ENCODE results near the gene MTA1.

MTA1 gene

GRCh38 chr14:105392131-105393090 lies 27.2 kb upstream of the MTA1 start:
- no peak overlapping the region for H3K27ac ChIP-seq (ENCODE audit: low read depth, low read length)
- H3K36me3 ChIP-seq (ENCODE audit: control insufficient read depth in 1 of 2, insufficient read depth in 2 of 2, low read length in 2 of 2), result peaks cover 5 to 7% of the 10 kb centered on the region in 2 experiments
- H2BK12ac ChIP-seq (ENCODE audit: low read length), result no peak overlapping the region
- no peak overlapping the region for H2BK120ac ChIP-seq (ENCODE audit: insufficient read depth, low read length, poor library complexity)
- no peak overlapping the region for H4K91ac ChIP-seq (ENCODE audit: low read depth, low read length)
- H3K14ac ChIP-seq (ENCODE audit: low read length), result no peak overlapping the region
- peaks cover 4% of the 10 kb centered on the region for H3K9me3 ChIP-seq (ENCODE audit: insufficient read depth, low read depth, low read length)
- no peaks in the 10 kb centered on the region for H3K27me3 ChIP-seq (ENCODE audit: insufficient read depth, low read length)
- no peak overlapping the region for H2AK5ac ChIP-seq (ENCODE audit: low read length)
- H2BK5ac ChIP-seq (ENCODE audit: low read depth, low read length, poor library complexity), result no peak overlapping the region
- no peak overlapping the region for H3K18ac ChIP-seq (ENCODE audit: low read length)
- no peak overlapping the region for H3K4me3 ChIP-seq (ENCODE audit: low read depth, low read length)
- no CpG with 5 or more reads among the region's 40 CpGs for WGBS (ENCODE audit: extremely low coverage, insufficient coverage, insufficient read length)
- H3K23ac ChIP-seq (ENCODE audit: low read length), result no peak overlapping the region
- peak; percentile 97 to 98 for DNase-seq
- no peak overlapping the region for H3K4me2 ChIP-seq (ENCODE audit: low read length)
- no peak overlapping the region for H3K9ac ChIP-seq (ENCODE audit: low read length)
- no peak overlapping the region for H4K12ac ChIP-seq (ENCODE audit: low read depth, low read length)
- no peaks in the 10 kb centered on the region for H3K4me1 ChIP-seq (ENCODE audit: control insufficient read depth in 1 of 2, insufficient read depth in 2 of 2, low read length in 2 of 2)
- H3K79me1 ChIP-seq (ENCODE audit: low read length), result no peaks in the 10 kb centered on the region
- H3K79me2 ChIP-seq (ENCODE audit: control insufficient read depth, insufficient read depth, low read length, poor library complexity), result no peaks in the 10 kb centered on the region
- H3K4ac ChIP-seq (ENCODE audit: low read depth, low read length), result no peak overlapping the region
- H4K8ac ChIP-seq (ENCODE audit: low read depth, low read length), result no peak overlapping the region
- H2AFZ ChIP-seq (ENCODE audit: insufficient read depth, low read length, poor library complexity), result no peak overlapping the region

- Histone ChIP-seq H2AFZ (ENCODE audit: insufficient read depth, low read length, poor library complexity) (no peak overlapping the region), H4K8ac (ENCODE audit: low read depth, low read length) (no peak overlapping the region), H3K27me3 (ENCODE audit: insufficient read depth, low read length) (no peaks in the 10 kb centered on the region), H3K18ac (ENCODE audit: low read length) (no peak overlapping the region), H3K79me2 (ENCODE audit: control insufficient read depth, insufficient read depth, low read length, poor library complexity) (peaks cover under 1% of the 10 kb centered on the region), H3K14ac (ENCODE audit: low read length) (peak overlapping the region; percentile 22), H2BK12ac (ENCODE audit: low read length) (no peak overlapping the region), H3K4ac (ENCODE audit: low read depth, low read length) (no peak overlapping the region), H4K91ac (ENCODE audit: low read depth, low read length) (no peak overlapping the region), H3K36me3 (ENCODE audit: control insufficient read depth in 1 of 2, insufficient read depth in 2 of 2, low read length in 2 of 2) (peaks cover 2 to 4% of the 10 kb centered on the region in 2 experiments), H3K27ac (ENCODE audit: low read depth, low read length) (no peak overlapping the region), H2AK5ac (ENCODE audit: low read length) (peak overlapping the region; percentile 16), H3K79me1 (ENCODE audit: low read length) (peaks cover 3% of the 10 kb centered on the region), H2BK5ac (ENCODE audit: low read depth, low read length, poor library complexity) (no peak overlapping the region), H4K12ac (ENCODE audit: low read depth, low read length) (no peak overlapping the region), H2BK120ac (ENCODE audit: insufficient read depth, low read length, poor library complexity) (no peak overlapping the region), H3K9me3 (ENCODE audit: insufficient read depth, low read depth, low read length) (peaks cover 4% of the 10 kb centered on the region), H3K4me3 (ENCODE audit: low read depth, low read length) (no peak overlapping the region), H3K4me1 (ENCODE audit: control insufficient read depth in 1 of 2, insufficient read depth in 2 of 2, low read length in 2 of 2) (peaks cover 5% of the 10 kb centered on the region in 2 experiments), H3K9ac (ENCODE audit: low read length) (no peak overlapping the region), H3K23ac (ENCODE audit: low read length) (no peak overlapping the region), H3K4me2 (ENCODE audit: low read length) (no peak overlapping the region)
- peak; percentile 79 to 80 for DNase-seq
- WGBS (ENCODE audit: extremely low coverage, insufficient coverage, insufficient read length), result no CpG with 5 or more reads among the region's 14 CpGs
These were observed 26.5 kb upstream of the MTA1 start for GRCh38 chr14:105393151-105393550.

DNA sequence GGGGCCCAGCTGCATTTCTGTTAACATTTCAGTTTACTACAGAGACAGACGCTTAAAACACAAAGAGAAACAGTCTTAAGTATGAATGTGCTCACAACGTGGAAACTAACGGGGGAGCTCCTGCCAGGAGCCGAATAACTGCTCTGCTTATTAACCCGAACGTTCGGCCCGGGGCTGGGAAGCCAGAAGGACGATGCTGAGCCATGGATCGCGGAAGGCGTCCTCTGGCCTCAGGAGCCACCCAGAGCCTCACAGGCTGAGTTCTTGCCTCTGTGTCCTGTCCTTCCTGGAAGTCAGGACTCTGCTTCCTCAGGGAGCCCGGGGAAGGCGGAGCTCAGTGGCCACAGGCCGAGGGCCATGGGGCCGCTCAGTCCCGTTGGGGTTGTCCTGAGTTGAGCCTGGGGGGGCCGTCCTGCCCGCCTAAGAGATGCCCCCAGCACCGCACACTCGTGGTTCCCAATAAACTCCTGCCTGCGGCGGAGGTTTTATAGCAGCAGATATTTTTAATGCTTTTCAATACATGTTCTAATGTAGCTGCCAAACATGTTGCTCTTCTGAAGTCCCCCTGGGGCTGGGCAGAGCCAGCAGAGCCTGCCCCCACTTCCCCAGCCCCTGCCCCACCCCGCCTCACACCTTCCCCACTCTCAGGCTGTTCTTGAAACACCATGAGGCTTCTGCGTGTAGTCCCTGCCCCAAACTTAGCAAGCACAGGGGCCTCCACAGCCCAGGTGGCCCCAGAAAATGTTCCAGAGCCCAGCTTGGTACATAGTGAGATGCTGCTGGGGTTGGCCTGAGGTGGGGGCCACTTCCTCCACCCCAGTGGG lies 24.7 kb upstream of the MTA1 start:
- WGBS (ENCODE audit: extremely low coverage, insufficient coverage, insufficient read length), result no CpG with 5 or more reads among the region's 25 CpGs
- Histone ChIP-seq H3K4me2 (ENCODE audit: low read length) (no peak overlapping the region), H2BK12ac (ENCODE audit: low read length) (no peak overlapping the region), H2BK5ac (ENCODE audit: low read depth, low read length, poor library complexity) (no peak overlapping the region), H4K91ac (ENCODE audit: low read depth, low read length) (no peak overlapping the region), H2BK120ac (ENCODE audit: insufficient read depth, low read length, poor library complexity) (no peak overlapping the region), H3K4me3 (ENCODE audit: low read depth, low read length) (no peak overlapping the region), H3K27me3 (ENCODE audit: insufficient read depth, low read length) (no peaks in the 10 kb centered on the region), H2AK5ac (ENCODE audit: low read length) (no peak overlapping the region), H3K18ac (ENCODE audit: low read length) (no peak overlapping the region), H3K9ac (ENCODE audit: low read length) (no peak overlapping the region), H3K9me3 (ENCODE audit: insufficient read depth, low read depth, low read length) (peaks cover 17% of the 10 kb centered on the region), H4K12ac (ENCODE audit: low read depth, low read length) (no peak overlapping the region), H3K36me3 (ENCODE audit: control insufficient read depth in 1 of 2, insufficient read depth in 2 of 2, low read length in 2 of 2) (peaks cover 8 to 10% of the 10 kb centered on the region in 2 experiments), H2AFZ (ENCODE audit: insufficient read depth, low read length, poor library complexity) (no peak overlapping the region), H3K27ac (ENCODE audit: low read depth, low read length) (no peak overlapping the region), H3K79me1 (ENCODE audit: low read length) (peaks cover 10% of the 10 kb centered on the region), H3K23ac (ENCODE audit: low read length) (no peak overlapping the region), H3K4ac (ENCODE audit: low read depth, low read length) (no peak overlapping the region), H3K79me2 (ENCODE audit: control insufficient read depth, insufficient read depth, low read length, poor library complexity) (peaks cover 5% of the 10 kb centered on the region), H4K8ac (ENCODE audit: low read depth, low read length) (no peak overlapping the region), H3K4me1 (ENCODE audit: control insufficient read depth in 1 of 2, insufficient read depth in 2 of 2, low read length in 2 of 2) (peaks cover 11 to 15% of the 10 kb centered on the region in 2 experiments), H3K14ac (ENCODE audit: low read length) (no peak overlapping the region)
- no peak for DNase-seq

- no peak overlapping the region for H3K23ac ChIP-seq (ENCODE audit: low read length)
- H4K12ac ChIP-seq (ENCODE audit: low read depth, low read length), result no peak overlapping the region
- H3K9ac ChIP-seq (ENCODE audit: low read length), result no peak overlapping the region
- H4K91ac ChIP-seq (ENCODE audit: low read depth, low read length), result no peak overlapping the region
- no peak overlapping the region for H3K14ac ChIP-seq (ENCODE audit: low read length)
- H3K4me1 ChIP-seq (ENCODE audit: control insufficient read depth in 1 of 2, insufficient read depth in 2 of 2, low read length in 2 of 2), result peaks cover 11 to 15% of the 10 kb centered on the region in 2 experiments
- no peak overlapping the region for H3K4me2 ChIP-seq (ENCODE audit: low read length)
- peaks cover 23% of the 10 kb centered on the region for H3K9me3 ChIP-seq (ENCODE audit: insufficient read depth, low read depth, low read length)
- peaks cover 10% of the 10 kb centered on the region for H3K79me1 ChIP-seq (ENCODE audit: low read length)
- H3K4me3 ChIP-seq (ENCODE audit: low read depth, low read length), result no peak overlapping the region
- H3K36me3 ChIP-seq (ENCODE audit: control insufficient read depth in 1 of 2, insufficient read depth in 2 of 2, low read length in 2 of 2), result peaks cover 11 to 14% of the 10 kb centered on the region in 2 experiments
- H2BK5ac ChIP-seq (ENCODE audit: low read depth, low read length, poor library complexity), result no peak overlapping the region
- H4K8ac ChIP-seq (ENCODE audit: low read depth, low read length), result no peak overlapping the region
- H3K27ac ChIP-seq (ENCODE audit: low read depth, low read length), result no peak overlapping the region
- peaks cover 5% of the 10 kb centered on the region for H3K79me2 ChIP-seq (ENCODE audit: control insufficient read depth, insufficient read depth, low read length, poor library complexity)
- no peak overlapping the region for H3K4ac ChIP-seq (ENCODE audit: low read depth, low read length)
- H3K18ac ChIP-seq (ENCODE audit: low read length), result no peak overlapping the region
- H2AFZ ChIP-seq (ENCODE audit: insufficient read depth, low read length, poor library complexity), result no peak overlapping the region
- H3K27me3 ChIP-seq (ENCODE audit: insufficient read depth, low read length), result no peaks in the 10 kb centered on the region
- H2BK120ac ChIP-seq (ENCODE audit: insufficient read depth, low read length, poor library complexity), result no peak overlapping the region
- no peak for DNase-seq
- no CpG with 5 or more reads among the region's 8 CpGs for WGBS (ENCODE audit: extremely low coverage, insufficient coverage, insufficient read length)
- no peak overlapping the region for H2BK12ac ChIP-seq (ENCODE audit: low read length)
- no peak overlapping the region for H2AK5ac ChIP-seq (ENCODE audit: low read length)
These were observed 24.1 kb upstream of the MTA1 start for GRCh38 chr14:105395538-105395854.

Data from trophoblast cell (in vitro differentiated cells and primary cell).